T-cell (primary cell): ENCODE data around the gene LMF2. TPM values are rescaled to one million over a fixed set of nuclear protein-coding genes. Genes with fewer than 3 reads are reported as not detected.

Experiments used
- ATAC-seq, 4 experiments: fragments of 200-7000 bp in 3 of 4; fragments of 150-1000 bp in 1 of 4; cut with Tn5 transposase; replicated peaks in 1 of 4; 1 replicate in 3 of 4; 2 replicates in 1 of 4; pipeline ENCODE4 v1.10.0; 2021; ENCODE audit warnings: moderate library complexity in 3 of 4, mild to moderate bottlenecking in 2 of 4, moderate number of reproducible peaks in 1 of 4
- CTCF ChIA-PET, 2 donors: fragments of 300-600 bp; sonication (Branson Sonifier 250); formaldehyde crosslinking; loops; one replicate each; lab custom pipeline; 2022; ENCODE audit warnings: antibody characterized with exemption in 2 of 2; lab: Charles Lee
- POLR2A ChIA-PET, 2 donors: fragments of 300-600 bp; sonication (Branson Sonifier 250); formaldehyde crosslinking; loops; one replicate each; lab custom pipeline; 2022; ENCODE audit warnings: antibody characterized with exemption in 2 of 2; lab: Charles Lee
- DNase-seq, 35 experiments: peaks; one replicate each; pipeline versions ENCODE4 v3.0.0 to v3.0.0-alpha.2; 2013 to 2023
- H3K27ac ChIP-seq: one replicate; pipeline ENCODE4 v1.5.1; 2013; ENCODE audit warnings: low read length
- H3K27me3 ChIP-seq, 2 experiments: replicated peaks in 1 of 2; 1 replicate in 1 of 2; 2 replicates in 1 of 2; pipeline versions ENCODE4 v1.6.1 to v1.7.0; 2013; ENCODE audit warnings: low read length in 1 of 2, mixed read lengths in 1 of 2; ENCODE audit not compliant: control insufficient read depth in 2 of 2, insufficient read depth in 2 of 2; ENCODE audit errors: extremely low read depth in 1 of 2
- H3K36me3 ChIP-seq, 2 donors: 1 replicate in 1 of 2; 2 replicates in 1 of 2; pipeline versions ENCODE4 v1.6.1 to v1.7.0; 2013; ENCODE audit warnings: low read length in 1 of 2; ENCODE audit not compliant: control insufficient read depth in 2 of 2, insufficient read depth in 1 of 2; ENCODE audit errors: extremely low read depth in 1 of 2
- H3K4me1 ChIP-seq, 2 experiments: 1 replicate in 1 of 2; 2 replicates in 1 of 2; pipeline versions ENCODE4 v1.6.1 to v1.7.0; 2013; ENCODE audit warnings: low read length in 2 of 2, mixed read lengths in 1 of 2; ENCODE audit not compliant: insufficient read depth in 2 of 2, control insufficient read depth in 1 of 2; ENCODE audit errors: extremely low read depth in 1 of 2
- H3K4me3 ChIP-seq, 2 donors: 1 replicate in 1 of 2; 2 replicates in 1 of 2; pipeline versions ENCODE4 v1.5.1 to v1.7.0; 2013; ENCODE audit warnings: mild to moderate bottlenecking in 2 of 2, low read length in 1 of 2, moderate library complexity in 1 of 2; ENCODE audit not compliant: control insufficient read depth in 1 of 2; ENCODE audit errors: extremely low read depth in 1 of 2
- H3K9me3 ChIP-seq: 2 replicates; pipeline ENCODE4 v1.7.0; 2013
- H3K27ac Mint-ChIP-seq, 2 donors: one replicate each; pipeline ENCODE4 v1.8.0; 2020 to 2021; ENCODE audit warnings: mild to moderate bottlenecking in 2 of 2, mixed read lengths in 2 of 2
- H3K27me3 Mint-ChIP-seq, 2 donors: one replicate each; pipeline ENCODE4 v1.8.0; 2021 to 2022; ENCODE audit warnings: mixed read lengths in 2 of 2
- H3K36me3 Mint-ChIP-seq: one replicate; pipeline ENCODE4 v1.8.0; 2021; ENCODE audit warnings: mixed read lengths
- H3K4me1 Mint-ChIP-seq, 3 donors: one replicate each; pipeline ENCODE4 v1.8.0; 2020 to 2022; ENCODE audit warnings: mixed read lengths in 3 of 3, mild to moderate bottlenecking in 1 of 3
- H3K4me3 Mint-ChIP-seq, 3 donors: one replicate each; pipeline ENCODE4 v1.8.0; 2020 to 2022; ENCODE audit warnings: mild to moderate bottlenecking in 3 of 3, mixed read lengths in 3 of 3, moderate library complexity in 3 of 3
- H3K9me3 Mint-ChIP-seq, 3 donors: one replicate each; pipeline ENCODE4 v1.8.0; 2020 to 2022; ENCODE audit warnings: mixed read lengths in 3 of 3
- WGBS: methylation state at CpG from one replicate; pipeline ENCODE4 v1.1.5; 2013; ENCODE audit warnings: missing lambda C conversion rate; ENCODE audit not compliant: insufficient coverage; 5-methylcytosine and 5-hydroxymethylcytosine counted together
- total RNA-seq, 35 experiments: library from RNA in 6 of 35; stranded (reverse) in 6 of 35; fragments of 120-200 nt in 1 of 35; gene quantifications; one replicate each; pipeline versions ENCODE4 v1.2.1 to v1.2.4 and lab custom pipeline; 2013 to 2026

Gene LMF2
- total RNA-seq, 5 donors from 2014 or later (not counting 1 experiment from before 2014, with no cell fraction given), result 90.5 to 188 (median 185) TPM

- Mint-ChIP-seq H3K9me3 (no peaks in the 10 kb centered on the region), H3K4me3 (no peak overlapping the region), H3K36me3 (peaks cover 31% of the 10 kb centered on the region), H3K4me1 (peaks cover 21 to 24% (median 21%) of the 10 kb centered on the region in 3 donors), H3K27me3 (no peaks in the 10 kb centered on the region), H3K27ac (no peak overlapping the region)
- 96% methylated on average over 15 of the region's 24 CpGs for WGBS
- Histone ChIP-seq H3K4me1 (peaks cover 8 to 38% of the 10 kb centered on the region in 2 experiments), H3K27ac (no peak overlapping the region), H3K27me3 (no peaks in the 10 kb centered on the region), H3K36me3 (peaks cover 17 to 85% of the 10 kb centered on the region in 2 donors), H3K4me3 (no peak overlapping the region), H3K9me3 (no peaks in the 10 kb centered on the region)
- DNase-seq (no peak), ATAC-seq (no peak)
- CTCF ChIA-PET, result no interaction called here
- POLR2A ChIA-PET, result no interaction called here
These were observed 43.1 kb downstream of the LMF2 start for GRCh38 chr22:50464451-50464850.

DNA sequence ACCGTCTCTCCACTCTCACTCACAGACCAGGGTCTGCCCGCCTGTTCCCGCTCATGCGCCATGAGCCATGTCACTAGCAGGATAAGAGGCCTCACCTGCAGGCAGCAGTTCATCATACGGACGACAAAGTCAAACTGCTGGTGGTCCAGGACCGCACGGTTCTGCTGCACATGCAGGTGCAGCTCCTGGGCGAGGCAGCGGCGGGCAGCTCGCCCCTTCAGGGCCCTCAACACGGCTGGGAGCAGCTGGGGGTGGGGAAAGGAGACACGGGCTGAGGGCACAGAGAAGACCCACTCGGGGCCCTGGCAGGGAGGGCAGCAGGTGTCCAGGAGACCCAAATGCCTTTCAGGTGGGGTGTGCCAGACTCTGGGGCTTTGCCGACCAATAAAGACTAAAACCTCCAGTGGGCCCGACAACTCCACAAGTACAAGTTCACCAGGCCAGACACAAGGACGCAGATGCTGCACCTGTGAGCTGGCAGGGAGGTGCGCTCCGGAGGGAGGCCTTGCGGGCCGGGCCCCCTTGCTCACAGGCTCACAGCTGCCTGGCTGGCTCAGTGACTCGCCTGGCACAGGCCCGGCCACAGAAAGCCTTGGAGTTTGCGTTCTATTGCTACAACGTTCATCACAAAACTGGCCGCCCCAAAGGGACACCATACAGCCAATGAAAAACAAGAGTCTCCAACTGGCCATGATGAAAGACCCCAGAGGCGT is 44.2 kb downstream of the LMF2 start:
- no peaks in the 10 kb centered on the region for H3K27me3 ChIP-seq
- no peak overlapping the region for H3K4me3 ChIP-seq
- H3K36me3 ChIP-seq, result peaks cover 21 to 95% of the 10 kb centered on the region in 2 donors
- ATAC-seq (no peak), DNase-seq (no peak)
- H3K27ac ChIP-seq, result no peak overlapping the region
- peak overlapping the region in 1 of 2 donors; percentile 48 for H3K27ac Mint-ChIP-seq
- H3K9me3 ChIP-seq, result no peaks in the 10 kb centered on the region
- WGBS, result 97% methylated on average over 26 of the region's 28 CpGs
- no peaks in the 10 kb centered on the region for H3K27me3 Mint-ChIP-seq
- no peak overlapping the region for H3K4me3 Mint-ChIP-seq
- H3K9me3 Mint-ChIP-seq, result no peaks in the 10 kb centered on the region
- ChIA-PET POLR2A (no interaction called here), CTCF (no interaction called here)
- peaks cover 10 to 13% (median 10%) of the 10 kb centered on the region in 3 donors for H3K4me1 Mint-ChIP-seq
- peaks cover 4 to 26% of the 10 kb centered on the region in 2 experiments for H3K4me1 ChIP-seq
- peaks cover 36% of the 10 kb centered on the region for H3K36me3 Mint-ChIP-seq

DNA sequence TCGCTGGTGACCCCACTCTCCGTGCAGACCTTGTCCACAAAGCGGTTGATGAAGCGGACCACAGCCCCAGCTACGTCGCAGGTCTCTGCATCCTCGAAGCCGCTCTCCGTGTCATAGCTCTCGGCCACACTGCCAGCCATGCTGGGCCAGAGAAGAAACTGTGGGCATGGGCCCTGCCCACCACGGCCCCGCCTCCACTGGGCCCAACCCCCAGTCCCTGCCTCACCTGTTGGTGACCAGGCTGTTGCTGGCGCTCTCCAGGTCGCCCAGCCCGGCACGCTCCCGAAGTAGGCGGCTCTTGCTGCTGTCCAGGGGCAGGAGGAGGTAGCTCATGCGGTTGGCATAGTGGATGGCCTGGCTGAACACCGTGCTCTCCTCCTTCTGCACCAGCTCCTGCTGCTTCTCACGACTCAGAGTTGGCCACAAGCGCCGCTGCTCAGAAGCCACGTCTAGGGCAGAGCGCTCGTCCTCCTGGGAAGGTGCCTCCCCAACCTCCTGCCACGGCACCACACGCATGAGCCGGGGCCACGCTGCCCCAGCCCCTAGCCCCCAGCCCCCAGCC is 45.4 kb downstream of the LMF2 start:
- 94% methylated on average over 23 of the region's 30 CpGs for WGBS
- Histone ChIP-seq H3K4me3 (no peak overlapping the region), H3K27me3 (no peaks in the 10 kb centered on the region), H3K36me3 (peaks cover 21 to 96% of the 10 kb centered on the region in 2 donors), H3K27ac (no peak overlapping the region), H3K4me1 (peaks cover 0 to 18% of the 10 kb centered on the region in 2 experiments), H3K9me3 (no peaks in the 10 kb centered on the region)
- no peak overlapping the region for H3K4me3 Mint-ChIP-seq
- no peak overlapping the region for H3K27ac Mint-ChIP-seq
- CTCF ChIA-PET, result no interaction called here
- ATAC-seq, result no peak
- peaks cover 6 to 8% (median 7%) of the 10 kb centered on the region in 3 donors for H3K4me1 Mint-ChIP-seq
- H3K36me3 Mint-ChIP-seq, result peaks cover 41% of the 10 kb centered on the region
- no peaks in the 10 kb centered on the region for H3K9me3 Mint-ChIP-seq
- POLR2A ChIA-PET, result no interaction called here
- DNase-seq, result no peak
- H3K27me3 Mint-ChIP-seq, result no peaks in the 10 kb centered on the region

GRCh38 chr22:50461536-50461935 is 46.0 kb downstream of the LMF2 start:
- no peak overlapping the region for H3K27ac ChIP-seq
- Mint-ChIP-seq H3K4me1 (peaks cover 1 to 4% (median 3%) of the 10 kb centered on the region in 3 donors), H3K27ac (no peak overlapping the region), H3K4me3 (no peak overlapping the region), H3K36me3 (peaks cover 39% of the 10 kb centered on the region), H3K9me3 (no peaks in the 10 kb centered on the region), H3K27me3 (no peaks in the 10 kb centered on the region)
- peaks cover 0 to 14% of the 10 kb centered on the region in 2 experiments for H3K4me1 ChIP-seq
- H3K9me3 ChIP-seq, result no peaks in the 10 kb centered on the region
- ATAC-seq (no peak), DNase-seq (no peak)
- POLR2A ChIA-PET, result no interaction called here
- CTCF ChIA-PET, result no interaction called here
- H3K27me3 ChIP-seq, result no peaks in the 10 kb centered on the region
- WGBS, result 97% methylated on average over 21 of the region's 26 CpGs
- no peak overlapping the region for H3K4me3 ChIP-seq
- peaks cover 21 to 96% of the 10 kb centered on the region in 2 donors for H3K36me3 ChIP-seq

- CTCF ChIA-PET, result no interaction called here
- Mint-ChIP-seq H3K4me1 (peaks cover 0 to 2% (median 1%) of the 10 kb centered on the region in 3 donors), H3K27me3 (no peaks in the 10 kb centered on the region), H3K4me3 (no peak overlapping the region), H3K9me3 (no peaks in the 10 kb centered on the region), H3K27ac (no peak overlapping the region), H3K36me3 (peaks cover 34% of the 10 kb centered on the region)
- DNase-seq (no peak), ATAC-seq (no peak)
- Histone ChIP-seq H3K9me3 (no peaks in the 10 kb centered on the region), H3K4me3 (no peak overlapping the region), H3K27me3 (no peaks in the 10 kb centered on the region), H3K27ac (no peak overlapping the region), H3K4me1 (peaks cover 0 to 10% of the 10 kb centered on the region in 2 experiments), H3K36me3 (peaks cover 21 to 94% of the 10 kb centered on the region in 2 donors)
- WGBS, result 98% methylated on average over 16 of the region's 17 CpGs
- POLR2A ChIA-PET, result no interaction called here
These were observed 46.6 kb downstream of the LMF2 start for GRCh38 chr22:50460938-50461337.

- Mint-ChIP-seq H3K4me3 (no peak overlapping the region), H3K27ac (no peak overlapping the region), H3K9me3 (no peaks in the 10 kb centered on the region), H3K27me3 (no peaks in the 10 kb centered on the region), H3K36me3 (peaks cover 35% of the 10 kb centered on the region), H3K4me1 (peaks cover 0 to 2% (median 1%) of the 10 kb centered on the region in 3 donors)
- ChIA-PET POLR2A (no interaction called here), CTCF (no interaction called here)
- 94% methylated on average over 39 of the region's 41 CpGs for WGBS
- Histone ChIP-seq H3K9me3 (no peaks in the 10 kb centered on the region), H3K4me3 (no peak overlapping the region), H3K4me1 (peaks cover 0 to 5% of the 10 kb centered on the region in 2 experiments), H3K36me3 (peaks cover 32 to 95% of the 10 kb centered on the region in 2 donors), H3K27me3 (no peaks in the 10 kb centered on the region), H3K27ac (no peak overlapping the region)
- peak in 3 of 4 experiments; percentile 17 to 30 (median 22) for ATAC-seq
- no peak for DNase-seq
These were observed 47.9 kb downstream of the LMF2 start for GRCh38 chr22:50459496-50460140.
